ENCODE data around the gene RABL2B.

Gene RABL2B

DNA sequence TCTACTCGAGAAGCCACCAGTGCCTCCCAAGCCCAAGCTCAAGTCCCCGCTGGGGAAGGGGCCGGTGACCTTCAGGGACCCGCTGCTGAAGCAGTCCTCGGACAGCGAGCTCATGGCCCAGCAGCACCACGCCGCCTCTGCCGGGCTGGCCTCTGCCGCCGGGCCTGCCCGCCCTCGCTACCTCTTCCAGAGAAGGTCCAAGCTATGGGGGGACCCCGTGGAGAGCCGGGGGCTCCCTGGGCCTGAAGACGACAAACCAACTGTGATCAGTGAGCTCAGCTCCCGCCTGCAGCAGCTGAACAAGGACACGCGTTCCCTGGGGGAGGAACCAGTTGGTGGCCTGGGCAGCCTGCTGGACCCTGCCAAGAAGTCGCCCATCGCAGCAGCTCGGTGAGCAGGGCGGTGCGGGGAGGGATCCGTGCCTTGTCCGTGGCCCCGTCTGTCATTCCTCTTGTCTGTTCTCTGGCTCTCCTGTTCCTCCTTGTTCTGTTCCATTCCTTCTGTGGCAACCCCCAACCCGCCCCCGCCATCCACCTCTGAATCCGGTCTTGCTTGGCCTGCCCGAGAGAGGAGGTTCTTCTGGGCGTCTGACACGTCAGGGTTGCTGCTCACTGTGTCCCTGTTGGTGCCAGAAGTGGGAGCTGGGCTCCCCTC, 61.3 kb downstream of the RABL2B start:
- no peak for DNase-seq

DNA sequence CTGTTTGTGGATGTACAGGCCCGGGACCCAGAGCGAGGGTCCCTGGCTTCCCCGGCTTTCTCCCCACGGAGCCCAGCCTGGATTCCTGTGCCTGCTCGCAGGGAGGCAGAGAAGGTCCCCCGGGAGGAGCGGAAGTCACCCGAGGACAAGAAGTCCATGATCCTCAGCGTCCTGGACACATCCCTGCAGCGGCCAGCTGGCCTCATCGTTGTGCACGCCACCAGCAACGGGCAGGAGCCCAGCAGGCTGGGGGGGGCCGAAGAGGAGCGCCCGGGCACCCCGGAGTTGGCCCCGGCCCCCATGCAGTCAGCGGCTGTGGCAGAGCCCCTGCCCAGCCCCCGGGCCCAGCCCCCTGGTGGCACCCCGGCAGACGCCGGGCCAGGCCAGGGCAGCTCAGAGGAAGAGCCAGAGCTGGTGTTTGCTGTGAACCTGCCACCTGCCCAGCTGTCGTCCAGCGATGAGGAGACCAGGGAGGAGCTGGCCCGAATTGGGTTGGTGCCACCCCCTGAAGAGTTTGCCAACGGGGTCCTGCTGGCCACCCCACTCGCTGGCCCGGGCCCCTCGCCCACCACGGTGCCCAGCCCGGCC, 62.1 kb downstream of the RABL2B start:
- no peak for DNase-seq

DNA sequence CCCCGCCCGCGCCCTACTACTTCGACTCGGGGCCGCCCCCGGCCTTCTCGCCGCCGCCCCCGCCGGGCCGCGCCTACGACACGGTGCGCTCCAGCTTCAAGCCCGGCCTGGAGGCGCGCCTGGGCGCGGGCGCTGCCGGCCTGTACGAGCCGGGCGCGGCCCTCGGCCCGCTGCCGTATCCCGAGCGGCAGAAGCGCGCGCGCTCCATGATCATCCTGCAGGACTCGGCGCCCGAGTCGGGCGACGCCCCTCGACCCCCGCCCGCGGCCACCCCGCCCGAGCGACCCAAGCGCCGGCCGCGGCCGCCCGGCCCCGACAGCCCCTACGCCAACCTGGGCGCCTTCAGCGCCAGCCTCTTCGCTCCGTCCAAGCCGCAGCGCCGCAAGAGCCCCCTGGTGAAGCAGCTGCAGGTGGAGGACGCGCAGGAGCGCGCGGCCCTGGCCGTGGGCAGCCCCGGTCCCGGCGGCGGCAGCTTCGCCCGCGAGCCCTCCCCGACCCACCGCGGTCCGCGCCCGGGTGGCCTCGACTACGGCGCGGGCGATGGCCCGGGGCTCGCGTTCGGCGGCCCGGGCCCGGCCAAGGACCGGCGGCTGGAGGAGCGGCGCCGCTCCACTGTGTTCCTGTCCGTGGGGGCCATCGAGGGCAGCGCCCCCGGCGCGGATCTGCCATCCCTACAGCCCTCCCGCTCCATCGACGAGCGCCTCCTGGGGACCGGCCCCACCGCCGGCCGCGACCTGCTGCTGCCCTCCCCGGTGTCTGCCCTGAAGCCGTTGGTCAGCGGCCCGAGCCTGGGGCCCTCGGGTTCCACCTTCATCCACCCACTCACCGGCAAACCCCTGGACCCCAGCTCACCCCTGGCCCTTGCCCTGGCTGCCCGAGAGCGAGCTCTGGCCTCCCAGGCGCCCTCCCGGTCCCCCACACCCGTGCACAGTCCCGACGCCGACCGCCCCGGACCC, 62.9 kb downstream of the RABL2B start:
- DNase-seq: no peak

DNA sequence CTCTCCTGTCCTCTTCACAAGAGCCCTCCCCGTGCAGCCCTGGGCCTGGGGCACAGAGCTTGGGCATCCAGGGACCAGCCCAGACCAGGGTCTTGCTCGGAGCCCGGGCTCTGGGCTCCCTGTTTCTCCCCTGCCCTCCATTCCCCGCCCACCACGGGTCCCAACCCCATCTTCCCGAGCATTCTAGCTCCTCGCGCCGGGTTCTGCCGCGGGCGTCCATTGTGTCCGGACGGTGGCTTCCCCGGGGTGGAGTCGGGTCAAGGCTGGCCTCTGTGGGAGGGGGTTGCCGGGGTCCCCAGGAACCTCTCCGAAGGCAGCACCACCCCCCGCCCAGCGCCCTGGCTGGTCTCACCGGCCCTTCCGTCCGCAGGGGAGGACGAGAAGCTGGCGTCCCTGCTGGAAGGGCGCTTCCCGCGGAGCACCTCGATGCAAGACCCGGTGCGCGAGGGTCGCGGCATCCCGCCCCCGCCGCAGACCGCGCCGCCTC, 63.6 kb downstream of the RABL2B start:
- DNase-seq: no peak

DNA sequence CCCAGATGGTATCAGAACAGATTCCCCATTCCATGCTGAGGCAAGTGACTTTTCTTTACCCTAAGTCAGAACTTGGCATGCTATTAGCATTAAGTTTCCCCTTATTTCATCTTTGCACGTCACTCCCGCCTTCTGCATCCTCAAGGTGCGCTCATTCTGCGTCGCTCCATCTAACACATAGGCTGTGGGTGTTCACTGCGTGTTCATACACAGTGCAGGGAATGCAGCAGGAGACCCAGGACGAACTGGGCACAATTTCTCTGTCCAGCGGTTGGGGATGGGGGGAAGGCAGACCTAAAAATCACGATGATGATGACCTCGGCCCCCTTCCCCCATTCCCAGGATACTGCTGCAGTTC, 65.1 kb downstream of the RABL2B start:
- no peak for DNase-seq

DNA sequence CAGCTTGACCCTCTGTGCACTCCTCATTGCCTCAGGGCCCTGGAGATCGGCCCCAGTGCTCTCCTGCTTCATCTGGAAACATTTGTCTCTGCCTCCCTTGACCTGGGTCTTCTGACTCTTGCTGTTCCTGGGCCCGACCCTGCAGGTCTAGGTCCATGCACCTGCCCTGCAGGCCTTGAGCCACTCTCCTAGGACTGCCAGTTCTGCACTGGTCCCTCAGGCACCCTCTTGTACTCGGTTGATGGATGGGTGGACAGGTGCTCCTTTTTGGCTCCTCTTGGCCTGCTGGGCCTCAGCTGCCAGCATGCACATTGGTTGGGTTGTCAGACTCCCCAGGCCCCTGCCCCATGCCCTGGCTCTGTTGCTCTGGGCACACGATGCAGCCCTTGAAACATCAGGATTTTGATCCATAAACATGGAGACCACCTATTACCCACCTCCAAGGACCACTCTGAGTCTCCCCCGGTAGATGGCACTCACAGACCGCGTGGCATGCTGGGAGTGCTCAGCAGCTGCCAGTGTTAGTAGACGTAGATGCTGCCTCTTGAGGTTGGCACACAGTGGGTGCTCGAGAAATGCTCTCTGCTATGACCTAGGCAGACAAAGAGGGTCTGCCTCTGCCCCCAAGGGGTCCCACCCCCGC, 65.6 kb downstream of the RABL2B start:
- no peak for DNase-seq

Measured in NCI-H526 (cell line).